Spinal cord (tissue), 10 donors: ENCODE data around the gene SPTLC1. TPM values are rescaled to one million over a fixed set of nuclear protein-coding genes. Genes with fewer than 3 reads are reported as not detected.

Source experiments
- DNase-seq, 6 donors: peaks; one replicate each; pipeline versions ENCODE4 v3.0.0 to v3.0.0-alpha.2; 2013 to 2015; ENCODE audit warnings: low spot score in 6 of 6, low read depth in 4 of 6
- H3K27ac ChIP-seq: one replicate; pipeline ENCODE4 v1.5.1; 2013; ENCODE audit warnings: low read depth, low read length, control low read depth
- H3K27me3 ChIP-seq: one replicate; pipeline ENCODE4 v1.6.1; 2013; ENCODE audit warnings: low read length; ENCODE audit not compliant: control insufficient read depth, insufficient read depth
- H3K36me3 ChIP-seq: one replicate; pipeline ENCODE4 v1.6.1; 2013; ENCODE audit warnings: low read length; ENCODE audit not compliant: control insufficient read depth, insufficient read depth
- H3K4me1 ChIP-seq: one replicate; pipeline ENCODE4 v1.6.1; 2013; ENCODE audit warnings: low read length; ENCODE audit not compliant: control insufficient read depth, insufficient read depth
- H3K4me3 ChIP-seq: one replicate; pipeline ENCODE4 v1.5.1; 2013; ENCODE audit warnings: low read depth, low read length, control low read depth
- H3K9me3 ChIP-seq: one replicate; pipeline ENCODE4 v1.6.1; 2013; ENCODE audit warnings: low read length; ENCODE audit not compliant: control insufficient read depth, insufficient read depth
- WGBS: methylation state at CpG from one replicate; pipeline ENCODE4 v1.1.5; 2013; ENCODE audit warnings: missing lambda C conversion rate; ENCODE audit not compliant: insufficient coverage; 5-methylcytosine and 5-hydroxymethylcytosine counted together
- polyA plus RNA-seq, 2 donors: library from polyadenylated mRNA; unstranded; fragments of 120-200 nt; gene quantifications; one replicate each; pipeline ENCODE4 v1.2.1, GENCODE V29; 2013; ENCODE audit not compliant: insufficient read length in 2 of 2
- total RNA-seq, 2 donors: library from RNA; depleted of rRNA in 1 of 2; stranded (reverse); fragments of 120-200 nt in 1 of 2; fragments of >200 nt in 1 of 2; gene quantifications; one replicate each; pipeline versions ENCODE4 v1.2.3 to v1.2.4, GENCODE V29; 2013 to 2014
- donor health status: healthy.

SPTLC1 gene
- total and polyA plus RNA-seq, 4 donors = 63.8 to 126 (median 75.7) TPM

GRCh38 chr9:92100237-92100911, 14.8 kb downstream of the SPTLC1 start:
- Histone ChIP-seq H3K36me3 (peaks cover 14% of the 10 kb centered on the region), H3K4me1 (peaks cover 5% of the 10 kb centered on the region), H3K27ac (no peak overlapping the region), H3K4me3 (no peak overlapping the region), H3K27me3 (no peaks in the 10 kb centered on the region), H3K9me3 (no peaks in the 10 kb centered on the region)
- no peak for DNase-seq
- 98% methylated on average over 5 of the region's 5 CpGs for WGBS

GRCh38 chr9:92098638-92099037, 16.6 kb downstream of the SPTLC1 start:
- Histone ChIP-seq H3K27ac (no peak overlapping the region), H3K4me3 (peak overlapping the region; percentile 41), H3K27me3 (no peaks in the 10 kb centered on the region), H3K36me3 (peaks cover 4% of the 10 kb centered on the region), H3K4me1 (peaks cover 5% of the 10 kb centered on the region), H3K9me3 (no peaks in the 10 kb centered on the region)
- no CpG with 5 or more reads among the region's 1 CpG for WGBS
- DNase-seq = peak in 1 of 6 donors; percentile 62

GRCh38 chr9:92097997-92098482, 17.2 kb downstream of the SPTLC1 start:
- H3K4me3 ChIP-seq = peak overlapping the region; percentile 41
- H3K27me3 ChIP-seq = no peaks in the 10 kb centered on the region
- no peaks in the 10 kb centered on the region for H3K36me3 ChIP-seq
- H3K27ac ChIP-seq = peak overlapping the region; percentile 57
- peak; percentile 55 to 98 (median 70) for DNase-seq
- H3K4me1 ChIP-seq = peaks cover 5% of the 10 kb centered on the region
- no peaks in the 10 kb centered on the region for H3K9me3 ChIP-seq
- 11% methylated on average over 23 of the region's 26 CpGs for WGBS

GRCh38 chr9:92095236-92095635, 20.0 kb downstream of the SPTLC1 start:
- Histone ChIP-seq H3K36me3 (no peaks in the 10 kb centered on the region), H3K9me3 (no peaks in the 10 kb centered on the region), H3K4me3 (no peak overlapping the region), H3K27ac (no peak overlapping the region), H3K4me1 (peaks cover 5% of the 10 kb centered on the region), H3K27me3 (no peaks in the 10 kb centered on the region)
- no CpG with 5 or more reads among the region's 1 CpG for WGBS
- no peak for DNase-seq

GRCh38 chr9:92094655-92095054, 20.6 kb downstream of the SPTLC1 start:
- WGBS = 87% methylated on average over 3 of the region's 4 CpGs
- no peaks in the 10 kb centered on the region for H3K9me3 ChIP-seq
- no peaks in the 10 kb centered on the region for H3K36me3 ChIP-seq
- H3K27ac ChIP-seq = no peak overlapping the region
- no peak overlapping the region for H3K4me3 ChIP-seq
- peaks cover 5% of the 10 kb centered on the region for H3K4me1 ChIP-seq
- no peaks in the 10 kb centered on the region for H3K27me3 ChIP-seq
- no peak for DNase-seq

GRCh38 chr9:92077888-92078287, 37.3 kb downstream of the SPTLC1 start:
- no peaks in the 10 kb centered on the region for H3K4me1 ChIP-seq
- 88% methylated on average over 1 of the region's 1 CpG for WGBS
- H3K27me3 ChIP-seq = no peaks in the 10 kb centered on the region
- no peak overlapping the region for H3K4me3 ChIP-seq
- H3K27ac ChIP-seq = no peak overlapping the region
- H3K36me3 ChIP-seq = peaks cover 28% of the 10 kb centered on the region
- no peaks in the 10 kb centered on the region for H3K9me3 ChIP-seq
- no peak for DNase-seq

- no peak for DNase-seq
- H3K27me3 ChIP-seq = no peaks in the 10 kb centered on the region
- no peaks in the 10 kb centered on the region for H3K9me3 ChIP-seq
- H3K36me3 ChIP-seq = peaks cover 18% of the 10 kb centered on the region
- H3K27ac ChIP-seq = no peak overlapping the region
- H3K4me3 ChIP-seq = no peak overlapping the region
- no peaks in the 10 kb centered on the region for H3K4me1 ChIP-seq
- 94% methylated on average over 4 of the region's 4 CpGs for WGBS
Observed at GRCh38 chr9:92071634-92072033, 43.6 kb downstream of the SPTLC1 start.

GRCh38 chr9:92066168-92066567, 49.0 kb downstream of the SPTLC1 start:
- peaks cover 16% of the 10 kb centered on the region for H3K36me3 ChIP-seq

GRCh38 chr9:92064711-92065110, 50.5 kb downstream of the SPTLC1 start:
- DNase-seq = no peak
- Histone ChIP-seq H3K4me1 (no peaks in the 10 kb centered on the region), H3K27ac (no peak overlapping the region), H3K9me3 (peaks cover 11% of the 10 kb centered on the region), H3K27me3 (no peaks in the 10 kb centered on the region), H3K4me3 (no peak overlapping the region), H3K36me3 (peaks cover 16% of the 10 kb centered on the region)
- 100% methylated on average over 1 of the region's 3 CpGs for WGBS

More at GRCh38 chr9:92066168-92066567, 49.0 kb downstream of the SPTLC1 start:
- no peak overlapping the region for H3K4me3 ChIP-seq
- 78% methylated on average over 5 of the region's 5 CpGs for WGBS
- peaks cover 11% of the 10 kb centered on the region for H3K9me3 ChIP-seq
- no peaks in the 10 kb centered on the region for H3K27me3 ChIP-seq
- no peak overlapping the region for H3K27ac ChIP-seq
- DNase-seq = no peak
- H3K4me1 ChIP-seq = no peaks in the 10 kb centered on the region

- DNase-seq = peak in 1 of 6 donors; percentile 6
- Histone ChIP-seq H3K9me3 (peaks cover 11% of the 10 kb centered on the region), H3K4me1 (no peaks in the 10 kb centered on the region), H3K27me3 (no peaks in the 10 kb centered on the region), H3K36me3 (peaks cover 3% of the 10 kb centered on the region), H3K27ac (no peak overlapping the region), H3K4me3 (no peak overlapping the region)
- no CpG with 5 or more reads among the region's 2 CpGs for WGBS
Observed at GRCh38 chr9:92061184-92061583, 54.0 kb downstream of the SPTLC1 start.
